T-helper 9 cell (primary cell): ENCODE data around the gene LYPD6B.

Source experiments
- DNase-seq: peaks from one replicate; pipeline ENCODE4 v3.0.0-alpha.2; 2020

LYPD6B gene

DNA sequence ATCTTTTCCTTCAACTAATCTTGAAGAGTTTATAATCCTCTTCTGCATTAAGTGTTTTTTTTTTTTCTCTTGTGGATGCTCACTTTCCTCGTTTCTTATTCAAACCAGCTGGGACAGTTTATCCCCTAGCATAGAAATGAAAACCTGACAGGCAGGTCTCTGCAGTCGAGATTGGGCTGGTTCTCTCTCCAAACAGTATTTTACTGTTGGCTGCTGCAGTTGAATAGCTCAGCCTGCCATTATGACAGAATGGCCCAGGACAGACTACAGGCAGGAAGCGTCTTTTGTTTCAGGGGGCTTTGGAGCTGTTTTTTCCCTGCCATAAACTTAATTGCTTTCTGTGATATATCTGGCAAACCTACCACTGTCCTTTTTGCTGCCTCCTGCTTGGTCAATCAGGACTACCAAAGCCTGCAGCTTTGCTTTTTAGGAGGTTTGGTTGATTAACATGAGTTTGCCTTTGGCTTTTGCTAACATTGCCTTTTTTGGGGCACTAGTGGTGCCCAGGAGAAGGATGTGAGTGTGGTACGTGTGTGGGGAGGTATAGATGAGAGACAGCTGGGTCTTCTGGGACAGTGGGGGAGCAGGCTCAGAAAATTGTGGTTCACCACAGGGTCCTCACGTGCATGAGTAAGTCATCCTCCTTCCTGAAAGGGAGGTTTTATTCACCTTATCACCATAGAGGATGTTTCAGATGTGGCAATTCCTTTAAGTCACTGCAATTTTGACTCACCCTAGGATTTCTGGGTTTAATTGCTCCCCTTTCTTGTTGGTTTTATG, 128.7 kb downstream of the LYPD6B start:
- no peak for DNase-seq

DNA sequence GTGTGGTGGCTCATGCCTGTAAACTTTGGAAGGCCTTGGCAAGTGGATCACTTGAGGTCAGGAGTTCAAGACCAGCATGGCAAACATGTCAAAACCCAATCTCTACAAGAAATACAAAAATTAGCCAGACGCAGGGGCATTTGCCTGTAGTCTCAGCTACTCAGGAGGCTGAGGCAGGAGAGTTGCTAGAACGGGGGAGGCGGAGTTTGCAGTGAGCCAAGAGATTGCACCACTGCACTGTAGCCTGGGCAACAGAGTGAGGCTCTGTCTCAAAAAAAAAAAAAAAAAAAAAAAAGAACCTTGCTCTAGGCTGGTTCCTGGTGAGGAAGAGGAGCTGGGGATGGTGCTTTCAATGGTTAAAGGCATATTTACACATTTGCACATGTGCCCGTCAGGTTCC, 129.4 kb downstream of the LYPD6B start:
- DNase-seq = no peak

DNA sequence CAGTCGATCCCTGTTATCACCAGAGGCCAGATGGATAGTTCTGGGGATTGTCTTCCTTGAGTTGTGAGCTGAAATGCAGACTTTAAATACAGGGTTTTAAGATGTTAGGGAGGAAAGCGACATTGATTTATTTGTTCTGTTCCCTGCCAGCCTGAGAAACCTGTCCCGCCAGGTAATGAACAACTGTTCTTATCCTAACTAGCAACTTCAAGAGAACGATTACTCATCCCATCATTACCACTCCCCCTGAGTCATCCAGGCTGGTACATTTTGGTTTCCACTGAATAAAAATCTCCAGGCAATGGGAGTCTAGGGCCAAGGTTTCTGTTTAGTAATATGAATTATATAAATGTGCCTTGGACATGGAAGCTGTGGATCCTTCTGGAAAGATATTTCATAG, 131.2 kb downstream of the LYPD6B start:
- no peak for DNase-seq

DNA sequence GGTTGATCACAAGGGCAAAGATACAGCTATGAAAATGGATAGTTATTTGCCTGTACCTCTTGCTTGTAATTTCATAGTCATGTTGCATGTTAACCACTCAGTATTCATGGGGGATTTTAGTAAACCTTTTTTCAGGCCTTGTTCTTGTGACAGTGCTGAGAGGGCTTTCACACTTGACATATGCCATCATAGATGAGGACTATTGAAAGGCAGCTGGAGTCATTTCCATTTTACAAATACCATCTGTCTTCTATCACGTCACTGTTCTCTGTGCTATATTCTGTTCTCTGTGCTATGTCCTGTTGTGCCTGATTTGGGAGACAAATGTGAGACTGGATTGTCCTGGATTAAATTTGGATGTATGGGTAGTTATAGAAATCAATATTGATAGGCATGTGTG, 131.7 kb downstream of the LYPD6B start:
- DNase-seq = no peak

DNA sequence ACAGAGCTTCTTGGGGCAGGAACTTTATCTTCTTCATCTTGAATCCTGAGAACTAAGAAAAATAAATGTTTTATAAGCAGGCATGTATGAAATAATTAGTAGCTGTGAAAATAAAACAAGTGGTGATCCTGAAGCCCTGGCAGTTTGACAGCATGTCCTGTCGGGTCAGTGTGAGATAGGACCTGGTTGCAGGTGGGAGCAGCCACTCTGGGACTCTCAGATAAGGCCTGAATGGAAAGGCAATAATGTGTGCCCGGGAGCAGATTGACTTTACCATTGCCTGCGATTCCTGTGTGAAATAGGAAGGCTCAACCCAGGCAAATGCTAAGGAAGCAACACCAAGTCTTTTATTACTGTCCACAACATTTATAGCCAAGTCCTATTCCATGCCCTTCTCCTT, 132.4 kb downstream of the LYPD6B start:
- DNase-seq = no peak

DNA sequence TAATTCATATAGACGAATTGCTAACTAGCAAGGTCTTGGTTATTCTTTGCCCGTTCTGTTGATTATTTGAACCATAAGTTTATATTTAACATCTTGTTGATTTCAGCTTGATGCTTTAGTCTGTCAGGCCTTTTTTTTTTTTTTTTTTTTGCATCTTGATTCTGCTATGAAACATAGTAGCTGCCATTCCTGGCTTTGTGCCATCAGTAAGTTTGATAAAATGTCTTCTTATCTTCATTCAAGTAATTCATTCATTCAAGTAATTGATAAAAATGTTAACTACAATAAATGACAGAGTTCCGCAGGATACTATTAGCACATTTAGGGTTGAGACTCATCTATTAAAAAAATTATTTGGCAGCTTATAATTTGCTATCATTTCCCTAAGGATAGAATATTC, 134.7 kb downstream of the LYPD6B start:
- no peak for DNase-seq

DNA sequence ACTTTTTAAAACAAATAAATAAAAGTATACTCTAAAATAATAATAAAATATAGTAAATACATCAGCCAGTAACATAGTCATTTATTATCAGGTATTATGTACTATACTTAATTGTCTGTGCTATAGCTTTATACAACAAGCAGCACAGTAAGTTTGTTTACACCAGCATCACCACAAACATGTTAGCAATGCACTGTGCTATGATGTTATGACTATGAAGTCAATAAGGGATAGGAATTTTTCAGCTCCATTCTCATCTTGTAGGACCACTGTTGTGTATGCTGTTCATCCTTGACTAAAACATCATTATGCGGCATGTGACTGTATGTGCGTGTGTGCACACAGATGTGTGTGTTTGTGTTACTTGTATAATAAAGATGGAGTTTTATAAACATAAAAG, 137.5 kb downstream of the LYPD6B start:
- no peak for DNase-seq

DNA sequence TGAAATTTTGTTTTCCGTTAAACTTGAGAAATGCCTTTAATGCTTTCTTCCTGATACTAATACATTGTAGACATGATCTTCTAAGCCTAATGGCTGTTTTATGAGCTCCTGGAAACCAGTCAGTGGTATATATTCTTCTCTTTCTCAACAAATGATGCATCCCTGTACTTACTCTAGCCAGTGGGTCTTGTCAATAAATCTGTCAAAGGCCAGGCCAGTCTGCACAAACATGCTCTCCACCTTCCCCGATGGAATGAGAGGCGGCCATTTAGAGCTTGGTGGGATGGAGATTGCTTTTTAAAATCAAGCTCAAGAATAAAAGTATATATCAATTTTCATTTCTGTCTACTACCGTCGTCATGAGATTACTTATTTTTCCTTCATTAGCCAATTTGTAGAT, 140.1 kb downstream of the LYPD6B start:
- no peak for DNase-seq

DNA sequence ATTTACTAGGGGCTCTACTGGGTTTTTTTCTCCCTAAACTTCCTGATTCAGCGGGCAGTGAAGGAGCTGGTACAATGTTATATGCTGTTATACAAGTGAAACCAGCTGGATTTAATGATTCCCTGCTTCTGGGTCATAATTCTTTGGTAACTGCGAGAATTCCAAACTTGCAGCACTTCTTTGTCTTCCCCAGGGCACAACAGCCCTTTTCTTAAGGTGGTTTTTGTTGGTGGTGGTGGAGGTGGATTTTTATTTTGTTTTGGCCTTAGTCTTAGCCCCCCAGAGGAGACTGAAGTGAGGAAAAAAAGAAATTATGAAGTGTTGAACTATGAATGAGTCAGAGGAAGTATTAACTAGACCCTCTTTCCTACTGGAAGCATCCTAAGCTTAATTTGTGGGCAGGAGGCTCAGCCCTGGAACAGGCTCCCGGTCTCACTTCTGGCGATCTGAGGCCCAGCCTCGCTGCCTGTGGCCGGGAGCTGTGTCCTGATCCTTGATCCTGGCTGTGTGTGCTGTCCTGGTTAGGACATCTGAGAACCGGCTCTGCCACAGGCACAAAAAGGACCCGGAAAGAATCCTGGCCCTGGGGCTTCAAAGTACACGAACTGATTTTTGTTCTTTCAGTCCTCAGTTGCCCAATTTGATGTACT, 141.9 kb downstream of the LYPD6B start:
- no peak for DNase-seq

DNA sequence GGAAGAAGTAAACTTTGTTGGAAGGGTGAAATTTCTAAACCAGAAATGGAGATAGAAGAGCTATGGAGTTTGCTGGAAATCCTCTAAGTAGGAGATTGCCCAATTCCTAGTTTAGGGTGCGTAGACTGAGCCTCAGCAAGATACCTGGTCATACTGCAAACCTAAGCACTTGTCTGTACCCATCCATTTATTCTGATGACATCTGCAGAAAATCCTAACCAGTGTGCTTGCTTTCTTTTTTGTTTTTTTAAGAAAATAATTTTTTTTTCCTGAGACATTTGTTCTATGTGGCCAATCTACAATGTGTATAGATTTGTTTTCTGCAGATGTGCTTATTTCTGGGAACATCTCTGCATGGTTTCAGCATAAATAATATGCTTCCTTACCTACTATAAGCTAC, 144.7 kb downstream of the LYPD6B start:
- no peak for DNase-seq

DNA sequence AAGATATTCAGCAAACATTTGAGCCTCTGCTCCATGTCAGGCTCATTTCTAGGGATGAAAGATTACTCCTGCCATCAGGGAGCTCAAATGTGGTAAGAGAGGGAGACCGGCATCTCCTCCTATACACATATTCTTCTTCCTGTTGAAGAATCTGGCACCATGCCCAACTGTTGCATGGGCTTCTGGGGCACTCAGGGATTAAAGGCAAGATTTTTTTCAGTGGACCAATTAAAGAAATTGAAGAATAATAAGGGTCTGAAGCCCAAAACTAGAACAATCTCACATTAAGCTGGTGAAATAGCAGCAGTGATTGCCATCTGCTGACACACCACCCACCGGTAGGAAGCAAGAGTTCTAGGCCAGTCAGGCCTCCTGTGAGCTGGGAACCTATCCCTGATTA, 146.5 kb downstream of the LYPD6B start:
- no peak for DNase-seq

DNA sequence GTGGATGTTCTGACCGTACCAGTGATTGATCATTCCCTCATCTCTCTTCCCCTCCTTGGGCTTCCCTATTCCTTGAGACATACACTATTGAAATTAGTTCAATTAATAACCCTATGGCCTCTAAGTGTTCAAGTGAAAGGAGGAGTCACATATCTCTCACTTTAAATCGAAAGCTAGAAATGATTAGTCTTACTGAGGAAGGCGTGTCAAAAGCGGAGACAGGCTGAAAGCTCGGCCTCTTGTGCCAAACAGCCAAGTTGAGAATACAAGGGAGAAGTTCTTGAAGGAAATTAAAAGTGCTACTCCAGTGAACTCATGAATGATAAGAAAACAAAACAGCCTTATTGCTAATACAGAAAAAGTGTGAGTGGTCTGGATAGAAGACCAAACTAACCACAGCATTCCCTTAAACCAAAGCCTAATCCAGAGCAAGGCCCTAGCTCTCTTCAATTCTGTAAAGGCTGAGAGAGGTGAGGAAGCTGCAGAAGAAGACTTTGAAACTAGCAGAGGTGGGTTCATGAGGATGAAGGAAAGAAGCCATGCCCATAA, 147.5 kb downstream of the LYPD6B start:
- DNase-seq = no peak

DNA sequence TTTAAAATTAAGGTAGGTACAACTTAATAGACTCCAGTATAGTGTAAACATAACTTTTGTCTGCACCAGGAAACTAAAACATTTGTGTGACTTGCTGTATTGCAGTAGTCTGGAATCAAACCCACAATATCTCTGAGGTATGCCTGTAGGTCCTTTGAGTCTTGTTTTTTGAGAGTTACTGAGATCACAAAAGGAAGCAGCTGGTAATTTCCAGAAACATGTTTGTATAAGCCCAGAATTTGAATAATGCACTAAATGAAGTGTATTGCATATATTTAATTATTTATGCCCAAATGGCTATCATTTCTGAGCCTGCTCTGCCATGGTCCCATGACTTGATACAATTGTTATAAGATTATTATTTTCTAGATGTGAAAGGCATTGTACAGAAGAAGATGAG, 148.6 kb downstream of the LYPD6B start:
- DNase-seq = no peak

DNA sequence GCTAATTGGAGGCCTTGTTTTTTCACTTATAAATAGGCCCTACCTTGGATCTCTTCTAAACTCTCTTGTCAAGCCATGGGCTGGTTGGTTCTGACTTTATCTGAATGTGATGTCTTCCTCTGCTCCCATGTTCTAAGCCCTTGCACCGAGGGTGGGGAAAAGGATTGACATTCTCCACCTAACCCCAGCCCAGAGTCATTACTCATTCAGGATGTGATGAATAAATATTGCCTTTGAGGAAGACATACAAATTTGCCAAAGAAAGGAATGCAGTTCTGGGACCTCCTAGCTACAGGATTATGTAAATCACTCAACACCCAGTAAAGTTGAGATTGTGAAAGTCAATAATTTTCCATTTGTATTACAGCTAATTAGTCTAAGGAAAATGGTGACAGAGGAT, 149.8 kb downstream of the LYPD6B start:
- DNase-seq = no peak

DNA sequence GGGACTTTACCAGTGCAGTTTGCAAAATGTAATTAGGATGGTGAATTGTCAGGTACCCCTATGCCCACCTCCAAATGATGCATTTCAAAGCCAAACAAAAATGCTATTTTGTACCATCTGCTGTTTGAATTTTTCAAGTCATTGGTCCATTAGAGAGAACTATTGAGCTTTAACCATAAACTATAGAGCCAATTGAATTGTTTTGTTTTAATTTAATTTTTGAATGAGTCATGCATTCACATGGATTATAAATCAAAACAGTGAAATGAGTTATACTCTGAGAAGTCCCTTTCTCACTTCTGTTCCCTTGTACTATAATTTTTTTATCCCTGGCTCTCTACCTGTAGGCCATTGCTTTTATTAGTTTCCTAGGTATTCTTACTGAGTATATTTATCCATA, 151.3 kb downstream of the LYPD6B start:
- no peak for DNase-seq

DNA sequence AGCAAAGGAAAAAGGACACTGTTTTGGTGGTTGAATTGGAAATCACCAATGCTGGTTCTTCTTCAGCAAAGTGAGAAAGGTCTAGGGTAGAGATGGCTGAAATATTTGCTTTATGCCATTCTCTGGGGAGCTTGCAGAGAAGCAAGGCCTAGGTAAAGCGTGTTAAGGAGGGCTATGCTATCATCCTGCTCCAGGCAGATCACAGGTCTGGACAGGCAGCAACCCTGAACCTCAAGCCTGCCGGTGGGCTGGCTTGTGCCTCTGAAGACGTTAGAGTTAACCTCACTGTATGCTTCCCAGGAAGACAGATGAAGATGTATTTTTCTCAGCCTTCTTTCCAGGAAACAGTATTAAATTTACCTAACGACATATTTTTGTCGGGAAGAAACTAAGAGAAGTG, 153.4 kb downstream of the LYPD6B start:
- no peak for DNase-seq

DNA sequence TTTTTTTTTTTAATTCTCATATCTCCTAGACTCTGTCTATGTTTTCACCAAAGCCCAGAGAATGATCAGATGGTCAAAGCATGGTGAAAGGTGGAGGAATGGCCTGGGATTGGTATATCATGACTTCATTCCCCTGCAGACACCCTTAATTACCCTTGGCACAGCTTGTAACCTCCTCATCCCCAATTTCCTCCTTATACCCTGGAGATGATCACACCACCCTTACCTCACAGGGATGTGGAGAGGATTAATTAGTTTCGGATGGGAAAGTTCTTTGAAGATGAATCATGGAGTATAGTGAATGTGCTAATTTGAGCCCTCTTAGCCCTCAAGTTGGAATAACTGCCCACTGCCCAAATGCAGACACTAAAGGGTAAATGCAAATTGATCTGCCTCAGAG, 153.9 kb downstream of the LYPD6B start:
- no peak for DNase-seq

DNA sequence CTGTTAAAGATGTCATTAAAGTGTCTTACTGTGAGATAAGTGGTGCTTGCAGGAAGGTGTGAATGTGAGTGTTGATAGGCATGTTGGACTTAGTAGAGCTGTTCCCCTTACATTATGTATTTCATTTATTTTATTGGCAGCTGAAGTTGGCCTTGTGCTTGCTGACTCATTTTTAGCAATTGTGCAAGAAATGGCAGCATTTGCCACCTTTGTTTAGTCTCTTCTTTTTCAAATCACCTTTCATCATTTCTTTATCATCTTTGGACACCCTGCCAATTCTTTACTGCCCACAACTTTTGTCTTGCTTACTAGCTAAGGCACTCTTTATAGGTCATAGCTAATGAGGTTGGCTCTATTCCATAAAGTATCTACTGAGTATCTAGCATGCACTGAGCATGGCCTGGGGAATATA, 161.6 kb downstream of the LYPD6B start:
- DNase-seq = no peak

DNA sequence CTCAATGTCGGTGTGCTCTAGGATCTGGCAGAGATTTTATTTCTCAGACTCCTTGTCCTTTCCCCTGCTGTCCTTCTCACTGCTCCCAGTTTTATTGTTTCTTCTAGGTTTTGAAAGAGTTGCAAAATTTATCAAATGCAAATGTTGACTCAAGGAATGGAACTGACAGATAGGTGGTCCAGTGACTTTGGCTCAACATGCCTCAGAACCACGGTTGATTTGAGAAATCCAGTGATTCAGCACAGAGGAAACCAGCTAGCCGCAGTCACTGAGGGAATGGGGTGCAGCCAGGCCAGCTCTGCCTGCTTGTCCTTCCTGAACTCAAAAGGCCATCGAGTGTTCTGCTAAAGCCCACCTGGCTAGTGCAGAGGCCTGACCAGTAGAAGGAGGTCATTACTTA, 166.2 kb downstream of the LYPD6B start:
- DNase-seq = no peak

DNA sequence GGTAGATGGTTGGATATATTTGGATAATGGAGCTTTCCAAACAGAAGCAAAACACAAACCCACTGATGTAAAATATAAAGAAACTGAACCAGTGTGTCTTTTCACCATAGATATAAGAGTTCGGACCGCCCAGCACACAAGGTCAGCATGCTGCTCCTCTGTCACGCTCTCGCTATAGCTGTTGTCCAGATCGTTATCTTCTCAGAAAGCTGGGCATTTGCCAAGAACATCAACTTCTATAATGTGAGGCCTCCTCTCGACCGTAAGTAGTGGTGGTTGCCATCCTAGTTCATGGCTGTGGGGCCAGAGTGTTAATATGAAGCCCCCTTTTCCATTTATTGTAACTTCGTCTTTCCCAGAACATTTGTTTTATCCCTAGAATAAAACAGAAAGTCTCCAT, 166.6 kb downstream of the LYPD6B start:
- DNase-seq = no peak

DNA sequence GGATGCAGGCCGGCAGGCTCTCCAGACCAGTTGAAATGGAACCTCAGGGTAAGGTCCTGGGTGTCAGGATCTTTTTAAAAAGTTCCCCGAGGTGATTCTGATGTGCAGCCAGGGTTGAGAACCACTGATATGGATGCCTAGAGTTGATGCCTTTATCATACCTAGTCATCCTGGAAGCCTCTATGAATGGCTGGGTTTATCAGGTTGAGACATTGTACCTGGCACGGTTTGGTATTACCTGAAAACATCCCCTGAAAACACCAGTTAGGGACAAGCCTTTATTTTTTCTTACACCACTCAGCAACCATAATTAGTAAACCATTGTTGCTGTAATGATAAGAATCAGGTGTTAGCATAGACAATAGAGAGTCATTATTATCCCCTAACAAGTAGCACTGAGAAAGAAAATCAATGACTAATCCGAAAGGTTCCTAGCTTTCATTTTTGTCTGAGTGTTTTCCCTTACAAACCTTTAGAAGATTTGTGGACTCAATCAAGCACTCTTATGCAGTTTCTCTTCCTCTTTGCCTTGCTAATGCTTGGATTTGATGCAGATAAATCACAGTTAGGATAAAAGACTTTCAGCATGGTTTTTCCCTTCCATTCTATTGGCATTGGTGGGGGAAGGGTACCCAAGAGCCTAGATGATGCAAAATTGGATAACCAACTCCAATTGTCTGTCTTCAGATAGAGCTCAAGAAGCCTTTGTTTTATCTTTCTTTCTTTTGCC, 175.4 kb downstream of the LYPD6B start:
- no peak for DNase-seq

DNA sequence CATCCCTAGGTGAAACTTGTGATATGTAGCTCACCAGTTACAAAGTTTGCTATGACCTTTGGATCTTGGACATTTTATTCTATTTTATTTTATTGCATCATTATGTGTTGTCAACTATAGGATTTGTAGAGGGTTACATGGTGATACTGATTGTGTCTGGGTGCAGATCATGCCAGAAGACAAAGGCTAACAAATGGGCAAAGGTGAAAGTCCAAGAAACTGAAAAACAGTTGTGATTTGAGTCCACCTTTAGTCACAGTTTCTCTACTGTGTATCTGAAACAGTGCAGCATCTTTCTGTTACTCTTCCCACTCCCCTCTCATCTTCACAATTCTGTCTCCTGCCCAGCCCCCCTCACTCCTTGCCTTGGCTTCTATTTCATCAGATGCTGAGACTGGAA, 180.0 kb downstream of the LYPD6B start:
- DNase-seq = no peak

DNA sequence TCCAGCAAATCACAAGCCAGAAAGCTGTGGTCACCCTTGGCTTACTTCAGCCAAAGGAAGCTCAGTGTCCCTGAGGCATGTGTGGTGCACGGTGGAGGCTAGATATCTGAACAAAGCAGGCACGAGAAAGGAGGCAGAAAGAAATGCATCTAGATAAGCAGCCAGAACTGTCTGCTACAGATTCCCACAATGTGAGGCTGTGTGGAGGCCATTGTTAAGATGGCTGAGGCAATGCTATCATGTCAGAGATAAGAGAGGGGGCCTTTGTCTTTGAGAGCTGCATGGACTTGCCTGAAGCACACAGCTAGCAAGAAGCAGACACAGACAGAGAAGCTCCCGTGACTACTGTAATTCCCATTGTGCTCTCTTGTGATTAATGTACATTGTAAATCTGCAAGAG, 181.4 kb downstream of the LYPD6B start:
- DNase-seq = no peak

DNA sequence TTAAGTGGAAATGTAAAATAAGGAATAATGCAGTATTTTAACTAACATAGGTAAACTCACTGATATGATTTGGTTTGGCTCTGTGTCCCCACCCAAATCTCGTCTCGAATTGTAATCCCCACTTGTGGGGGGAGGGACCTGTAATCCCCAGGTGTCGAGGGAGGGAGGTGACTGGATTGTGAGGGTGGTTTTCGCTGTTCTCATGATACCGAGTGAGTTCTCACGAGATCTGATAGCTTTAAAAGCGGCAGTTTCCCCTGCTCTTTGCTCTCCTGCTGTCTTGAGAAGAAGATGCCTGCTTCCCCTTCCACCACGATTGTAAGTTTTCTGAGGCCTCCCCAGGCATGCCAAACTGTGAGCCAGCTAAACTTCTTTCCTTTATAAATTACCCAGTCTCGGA, 182.5 kb downstream of the LYPD6B start:
- DNase-seq = no peak
